ENCODE data around the gene GGT5. TPM values are rescaled to one million over a fixed set of nuclear protein-coding genes. Genes with fewer than 3 reads are reported as not detected.

Gene GGT5
- total and polyA plus RNA-seq, 2 experiments from 2014 or later = 9.8 to 47.4 TPM

DNA sequence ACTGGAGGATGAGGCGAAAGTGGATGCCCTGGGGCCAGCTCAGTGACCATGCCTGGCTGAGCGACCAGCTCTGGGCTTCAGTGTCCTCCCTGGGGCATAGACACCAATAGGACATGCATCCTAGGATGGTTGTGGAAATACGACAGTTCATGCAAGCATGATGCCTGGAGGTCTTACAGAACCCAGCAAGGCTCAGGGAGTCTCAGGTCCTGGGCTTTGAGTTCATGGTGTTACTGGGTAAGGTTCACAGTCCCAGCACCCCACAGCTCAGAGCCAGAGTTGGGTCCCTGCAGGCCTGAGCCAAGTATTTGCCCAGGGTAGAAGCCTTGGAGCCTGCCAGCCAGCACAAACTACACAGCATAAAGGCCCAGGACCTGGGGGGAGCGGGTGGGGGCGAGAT lies 67.8 kb downstream of the GGT5 start:
- no peaks in the 10 kb centered on the region for H3K27me3 ChIP-seq
- no peak overlapping the region for H3K27ac ChIP-seq
- 97% methylated on average over 5 of the region's 5 CpGs for WGBS (ENCODE audit: low lambda C conversion rate, missing lambda C conversion rate)
- H3K36me3 ChIP-seq (replicated peaks; ENCODE audit: insufficient read depth, low read depth) = no peaks in the 10 kb centered on the region
- no peaks in the 10 kb centered on the region for H3K9me3 ChIP-seq (ENCODE audit: low read depth)
- peaks cover 4% of the 10 kb centered on the region for H3K4me1 ChIP-seq (ENCODE audit: insufficient read depth)
- H3K4me2 ChIP-seq = no peak overlapping the region
- H4K20me1 ChIP-seq (ENCODE audit: insufficient read depth, poor library complexity, severe bottlenecking) = no peaks in the 10 kb centered on the region
- DNase-seq (ENCODE audit: low spot score) = no peak
- no peak for TF ChIP-seq EZH2 (IDR thresholded peaks at IDR 0.05; ENCODE audit: borderline replicate concordance)
- no peak for TF ChIP-seq EZH2phosphoT487 (IDR thresholded peaks at IDR 0.05; ENCODE audit: low read depth, severe bottlenecking, unreplicated experiment)
- TF ChIP-seq, protein P1, sequence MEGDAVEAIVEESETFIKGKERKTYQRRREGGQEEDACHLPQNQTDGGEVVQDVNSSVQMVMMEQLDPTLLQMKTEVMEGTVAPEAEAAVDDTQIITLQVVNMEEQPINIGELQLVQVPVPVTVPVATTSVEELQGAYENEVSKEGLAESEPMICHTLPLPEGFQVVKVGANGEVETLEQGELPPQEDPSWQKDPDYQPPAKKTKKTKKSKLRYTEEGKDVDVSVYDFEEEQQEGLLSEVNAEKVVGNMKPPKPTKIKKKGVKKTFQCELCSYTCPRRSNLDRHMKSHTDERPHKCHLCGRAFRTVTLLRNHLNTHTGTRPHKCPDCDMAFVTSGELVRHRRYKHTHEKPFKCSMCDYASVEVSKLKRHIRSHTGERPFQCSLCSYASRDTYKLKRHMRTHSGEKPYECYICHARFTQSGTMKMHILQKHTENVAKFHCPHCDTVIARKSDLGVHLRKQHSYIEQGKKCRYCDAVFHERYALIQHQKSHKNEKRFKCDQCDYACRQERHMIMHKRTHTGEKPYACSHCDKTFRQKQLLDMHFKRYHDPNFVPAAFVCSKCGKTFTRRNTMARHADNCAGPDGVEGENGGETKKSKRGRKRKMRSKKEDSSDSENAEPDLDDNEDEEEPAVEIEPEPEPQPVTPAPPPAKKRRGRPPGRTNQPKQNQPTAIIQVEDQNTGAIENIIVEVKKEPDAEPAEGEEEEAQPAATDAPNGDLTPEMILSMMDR (IDR thresholded peaks at IDR 0.05; ENCODE audit: poor library complexity) = no peak
- no peaks in the 10 kb centered on the region for H3K79me2 ChIP-seq
- no peak overlapping the region for H3K4me3 ChIP-seq
- H3K9me2 ChIP-seq (replicated peaks; ENCODE audit: insufficient read depth) = no peaks in the 10 kb centered on the region
- H2AFZ ChIP-seq = no peak overlapping the region

GRCh38 chr22:24176630-24177029 lies 68.3 kb downstream of the GGT5 start:
- DNase-seq (ENCODE audit: low spot score) = no peak
- 94% methylated on average over 8 of the region's 10 CpGs for WGBS (ENCODE audit: low lambda C conversion rate, missing lambda C conversion rate)
- no peak overlapping the region for H3K27ac ChIP-seq

DNA sequence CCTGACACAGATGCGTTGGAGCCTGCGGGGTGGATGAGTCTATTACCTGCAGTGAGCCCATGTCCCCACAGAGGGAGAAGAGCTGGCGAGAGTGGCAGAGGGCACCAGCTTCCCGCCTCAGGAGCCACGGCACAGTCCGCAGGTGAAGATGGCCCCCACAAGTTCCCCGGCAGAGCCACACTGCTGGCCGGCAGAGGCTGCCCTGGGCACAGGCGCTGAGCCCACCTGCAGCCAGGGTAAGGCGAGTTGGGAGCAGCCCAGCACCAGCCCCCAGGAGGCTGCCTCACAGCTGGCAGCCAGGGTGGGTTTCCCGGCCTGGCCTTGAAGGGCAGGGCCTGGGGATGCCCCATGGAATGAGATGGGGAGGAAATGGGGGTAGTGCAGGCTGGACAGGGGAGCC lies 68.8 kb downstream of the GGT5 start:
- TF ChIP-seq EZH2 (IDR thresholded peaks at IDR 0.05; ENCODE audit: borderline replicate concordance) (no peak), EZH2phosphoT487 (IDR thresholded peaks at IDR 0.05; ENCODE audit: low read depth, severe bottlenecking, unreplicated experiment) (no peak)
- TF ChIP-seq, protein P1 (IDR thresholded peaks at IDR 0.05; ENCODE audit: poor library complexity) = no peak
- Histone ChIP-seq H3K27me3 (no peaks in the 10 kb centered on the region), H3K79me2 (no peaks in the 10 kb centered on the region), H3K36me3 (replicated peaks; ENCODE audit: insufficient read depth, low read depth) (no peaks in the 10 kb centered on the region), H3K27ac (no peak overlapping the region), H2AFZ (no peak overlapping the region), H3K9me2 (replicated peaks; ENCODE audit: insufficient read depth) (no peaks in the 10 kb centered on the region), H3K4me3 (no peak overlapping the region), H3K4me1 (ENCODE audit: insufficient read depth) (no peaks in the 10 kb centered on the region), H3K4me2 (no peak overlapping the region), H3K9me3 (ENCODE audit: low read depth) (no peaks in the 10 kb centered on the region), H4K20me1 (ENCODE audit: insufficient read depth, poor library complexity, severe bottlenecking) (no peaks in the 10 kb centered on the region)
- 100% methylated on average over 9 of the region's 11 CpGs for WGBS (ENCODE audit: low lambda C conversion rate, missing lambda C conversion rate)
- DNase-seq (ENCODE audit: low spot score) = no peak

More at GRCh38 chr22:24176630-24177029, 68.3 kb downstream of the GGT5 start:
- Histone ChIP-seq H4K20me1 (ENCODE audit: insufficient read depth, poor library complexity, severe bottlenecking) (no peaks in the 10 kb centered on the region), H3K79me2 (no peaks in the 10 kb centered on the region), H3K36me3 (replicated peaks; ENCODE audit: insufficient read depth, low read depth) (no peaks in the 10 kb centered on the region), H2AFZ (no peak overlapping the region), H3K4me2 (no peak overlapping the region), H3K27me3 (no peaks in the 10 kb centered on the region), H3K9me3 (ENCODE audit: low read depth) (no peaks in the 10 kb centered on the region), H3K4me3 (no peak overlapping the region), H3K9me2 (replicated peaks; ENCODE audit: insufficient read depth) (no peaks in the 10 kb centered on the region), H3K4me1 (ENCODE audit: insufficient read depth) (peaks cover 4% of the 10 kb centered on the region)
- TF ChIP-seq EZH2phosphoT487 (IDR thresholded peaks at IDR 0.05; ENCODE audit: low read depth, severe bottlenecking, unreplicated experiment) (no peak), EZH2 (IDR thresholded peaks at IDR 0.05; ENCODE audit: borderline replicate concordance) (no peak)
- TF ChIP-seq, protein P1 (IDR thresholded peaks at IDR 0.05; ENCODE audit: poor library complexity) = no peak

Measured in hepatocyte (in vitro differentiated cells).